NCI-H1092 (cell line): ENCODE results near the gene NFRKB.

Experiments used
- DNase-seq: peaks from one replicate; lab custom pipeline; 2025; lab: John Stamatoyannopoulos, UW

The NFRKB gene

GRCh38 chr11:129895126-129896041 is at the start of gene NFRKB:
Gene NFRKB (minus strand): TSS chr11:129895578. CDS start chr11:129892849, 2,729 bp downstream.
- peak; percentile 84 for DNase-seq

- no peak for DNase-seq
These were observed 49.3 kb upstream of the NFRKB start for GRCh38 chr11:129944696-129945095.

- no peak for DNase-seq
These were observed 47.7 kb upstream of the NFRKB start for GRCh38 chr11:129943036-129943435.

- DNase-seq = no peak
These were observed 44.1 kb upstream of the NFRKB start for GRCh38 chr11:129939510-129939909.

- no peak for DNase-seq
These were observed 43.4 kb upstream of the NFRKB start for GRCh38 chr11:129938764-129939163.

- DNase-seq = no peak
These were observed 42.3 kb upstream of the NFRKB start for GRCh38 chr11:129937592-129938238.

GRCh38 chr11:129935723-129936122 is 40.3 kb upstream of the NFRKB start:
- DNase-seq = no peak

- DNase-seq = no peak
These were observed 38.5 kb upstream of the NFRKB start for GRCh38 chr11:129933891-129934290.

- no peak for DNase-seq
These were observed 37.9 kb upstream of the NFRKB start for GRCh38 chr11:129933262-129933661.

- no peak for DNase-seq
These were observed 37.1 kb upstream of the NFRKB start for GRCh38 chr11:129932381-129933067.

- DNase-seq = no peak
These were observed 35.4 kb upstream of the NFRKB start for GRCh38 chr11:129930743-129931142.

GRCh38 chr11:129930296-129930695 is 34.9 kb upstream of the NFRKB start:
- no peak for DNase-seq

GRCh38 chr11:129929721-129930120 is 34.3 kb upstream of the NFRKB start:
- no peak for DNase-seq

GRCh38 chr11:129928923-129929692 is 33.7 kb upstream of the NFRKB start:
- no peak for DNase-seq

GRCh38 chr11:129922674-129923073 is 27.3 kb upstream of the NFRKB start:
- DNase-seq = no peak

GRCh38 chr11:129918361-129918760 is 23.0 kb upstream of the NFRKB start:
- no peak for DNase-seq

GRCh38 chr11:129917231-129917630 is 21.9 kb upstream of the NFRKB start:
- no peak for DNase-seq

GRCh38 chr11:129911298-129911697 is 15.9 kb upstream of the NFRKB start:
- DNase-seq = no peak

GRCh38 chr11:129910360-129910759 is 15.0 kb upstream of the NFRKB start:
- DNase-seq = no peak

GRCh38 chr11:129905402-129905801 is 10.0 kb upstream of the NFRKB start:
- no peak for DNase-seq

- no peak for DNase-seq
These were observed 684 bp upstream of the NFRKB start for GRCh38 chr11:129896062-129896461.
